ENCODE results near the gene SRGN.
"Not testable (repeated sequence)": the region's sequence is repeated elsewhere in the genome, so short reads cannot be mapped to it uniquely, and the experiment has no call there.

Gene SRGN

DNA sequence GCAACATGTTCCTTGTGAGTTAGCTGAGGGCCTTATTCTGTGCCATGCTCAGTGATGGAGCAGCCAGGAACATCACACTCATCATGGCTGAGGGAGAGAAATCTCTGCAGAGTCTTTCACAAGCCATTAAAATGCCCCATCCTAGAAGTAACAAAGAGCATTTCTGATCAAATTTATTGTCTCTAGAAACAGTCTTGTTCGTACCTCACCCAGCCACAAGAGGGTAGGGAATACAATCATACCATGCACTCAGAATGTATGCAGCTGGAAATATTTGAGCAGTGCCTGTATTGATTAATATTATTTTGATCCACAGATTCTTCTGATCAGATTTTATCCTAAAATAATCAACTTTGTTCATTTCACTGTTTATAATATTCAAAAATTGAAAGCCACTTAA, 53.4 kb downstream of the SRGN start:
- DNase-seq (ENCODE audit: low read depth), result no peak

- DNase-seq (ENCODE audit: low read depth), result not testable (repeated sequence)
Observed at GRCh38 chr10:69142074-69142473, 54.2 kb downstream of the SRGN start.

DNA sequence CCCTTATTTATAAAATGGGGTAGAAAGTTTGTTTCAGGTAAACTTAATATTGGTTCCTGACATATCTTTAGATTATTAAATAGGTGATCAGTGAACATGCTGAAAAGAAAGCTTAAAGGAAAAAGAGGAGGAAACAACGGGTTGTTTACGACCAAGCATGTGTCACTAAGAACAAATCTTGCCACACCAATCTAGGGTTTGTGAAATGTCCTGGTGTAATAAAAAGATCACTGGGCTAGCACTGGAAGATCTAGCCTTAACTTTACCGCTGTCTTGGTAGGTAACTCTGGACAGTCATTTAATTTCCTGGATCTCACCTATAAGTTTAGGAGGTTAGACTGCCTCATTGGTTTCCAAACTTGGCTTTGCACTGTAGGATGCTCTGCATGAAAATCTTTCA, 55.1 kb downstream of the SRGN start:
- DNase-seq (ENCODE audit: low read depth), result no peak

DNA sequence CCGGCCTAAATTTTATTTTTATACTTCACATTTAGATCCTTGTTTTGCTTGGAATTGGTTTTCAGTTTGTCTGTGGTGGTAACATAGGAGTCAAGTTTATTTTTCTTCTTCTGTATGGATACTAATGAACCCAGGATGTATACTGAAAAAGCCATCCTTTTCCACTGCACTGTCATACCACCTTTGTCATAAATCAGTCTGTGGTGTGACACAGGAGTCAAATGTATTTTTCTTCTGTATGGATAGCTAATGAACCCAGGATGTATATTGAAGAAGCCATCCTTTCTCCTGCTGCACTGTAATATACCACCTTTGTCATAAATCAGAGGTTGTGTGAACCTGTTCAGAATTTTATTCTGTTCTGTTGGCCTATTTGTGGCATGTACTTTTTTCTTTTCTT, 57.4 kb downstream of the SRGN start:
- no peak for DNase-seq (ENCODE audit: low read depth)

- DNase-seq (ENCODE audit: low read depth), result no peak
Observed at GRCh38 chr10:69145864-69146263, 58.0 kb downstream of the SRGN start.

- no peak for DNase-seq (ENCODE audit: low read depth)
Observed at GRCh38 chr10:69146759-69147158, 58.9 kb downstream of the SRGN start.

GRCh38 chr10:69151984-69152383, 64.1 kb downstream of the SRGN start:
- no peak for DNase-seq (ENCODE audit: low read depth)

DNA sequence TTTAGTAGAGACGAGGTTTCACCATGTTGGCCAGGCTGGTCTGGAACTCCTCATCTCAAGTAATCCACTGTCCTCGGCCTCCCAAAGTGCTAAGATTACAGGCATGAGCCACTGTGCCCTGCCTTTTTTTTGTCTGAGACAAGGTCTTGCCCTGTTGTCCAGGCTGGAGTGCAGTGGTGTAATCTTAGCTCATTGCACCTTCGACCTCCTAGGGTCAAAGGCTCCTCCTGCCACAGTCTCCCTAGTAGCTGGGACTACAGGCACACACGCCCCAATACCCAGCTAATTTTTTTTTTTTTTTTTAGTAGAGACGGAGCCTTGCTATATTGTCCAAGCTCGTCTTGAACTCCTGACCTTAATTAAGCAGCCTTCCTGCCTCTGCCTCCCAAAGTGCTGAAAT, 65.3 kb downstream of the SRGN start:
- no peak for DNase-seq (ENCODE audit: low read depth)
